Stimulated activated naive CD4-positive, alpha-beta T cell treated with Interleukin-2 at 50 U/mL for 16 hours (primary cell): ENCODE results near the gene PARVB.
"Not testable (repeated sequence)": the region's sequence is repeated elsewhere in the genome, so short reads cannot be mapped to it uniquely, and the experiment has no call there.

ENCODE experiments used
- DNase-seq: peaks from one replicate; lab custom pipeline; 2025; lab: John Stamatoyannopoulos, UW

PARVB gene

DNA sequence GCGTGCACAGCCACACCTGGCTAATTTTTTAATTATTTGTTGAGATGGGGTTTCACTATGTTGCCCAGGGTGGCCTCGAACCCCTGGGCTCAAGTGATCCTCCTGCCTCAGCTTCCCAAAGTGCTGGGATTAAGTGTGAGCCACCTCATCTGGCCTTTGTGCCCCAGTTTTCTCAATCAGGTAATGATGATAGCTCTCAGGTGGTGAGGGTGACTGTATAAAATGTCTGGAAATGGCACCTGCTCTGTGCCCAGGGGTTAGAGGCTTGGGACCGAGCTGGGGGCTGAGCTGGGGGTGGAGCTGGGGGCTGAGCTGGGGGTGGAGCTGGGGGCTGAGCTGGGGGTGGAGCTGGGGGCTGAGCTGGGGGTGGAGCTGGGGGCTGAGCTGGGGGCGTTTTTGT, 32.5 kb downstream of the PARVB start:
- DNase-seq: not testable (repeated sequence)

GRCh38 chr22:44057401-44057987, 33.4 kb downstream of the PARVB start:
- no peak for DNase-seq

DNA sequence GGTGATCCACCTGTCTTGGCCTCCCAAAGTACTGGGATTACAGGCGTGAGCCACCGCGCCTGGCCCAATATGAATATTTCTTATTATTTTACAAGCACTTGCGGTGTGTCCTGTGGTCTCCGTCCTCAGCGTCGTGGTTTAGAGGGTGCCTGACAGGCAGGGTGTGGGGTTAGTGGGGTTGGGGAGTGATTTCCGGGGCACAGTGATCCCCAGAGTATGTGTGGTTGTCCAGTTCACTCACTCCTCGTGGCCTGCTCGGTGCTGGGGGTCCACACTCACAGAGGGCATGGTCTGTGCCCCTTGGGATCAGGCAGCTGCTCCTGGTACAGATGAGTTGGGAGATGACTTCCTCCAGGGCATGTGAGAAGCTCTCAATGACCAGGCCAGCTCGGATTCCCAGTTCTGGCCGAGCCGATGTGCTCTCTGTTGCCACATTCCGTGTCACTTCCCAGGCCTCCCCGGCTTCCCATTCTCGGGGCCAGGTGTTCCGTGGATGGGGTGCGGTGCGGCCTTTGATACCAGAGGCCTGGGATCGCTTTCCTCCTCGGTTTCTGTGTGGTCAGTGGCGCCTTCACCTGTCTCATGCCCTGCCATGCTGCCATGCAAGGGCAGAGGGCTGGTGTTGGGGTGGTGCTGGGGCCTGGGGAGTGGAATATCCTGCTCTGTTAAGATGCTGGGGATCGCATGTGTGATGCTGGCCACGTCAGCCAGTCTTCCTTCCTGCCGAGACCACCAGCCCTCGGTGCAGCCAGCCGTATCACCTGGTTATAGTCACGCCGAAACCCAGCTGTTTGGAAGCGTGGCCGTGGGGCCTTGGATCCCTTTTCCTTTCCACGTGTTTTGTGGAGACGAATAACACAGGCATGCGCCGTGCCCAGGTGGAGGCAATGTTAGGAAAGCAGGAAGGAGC, 39.6 kb downstream of the PARVB start:
- DNase-seq: no peak

DNA sequence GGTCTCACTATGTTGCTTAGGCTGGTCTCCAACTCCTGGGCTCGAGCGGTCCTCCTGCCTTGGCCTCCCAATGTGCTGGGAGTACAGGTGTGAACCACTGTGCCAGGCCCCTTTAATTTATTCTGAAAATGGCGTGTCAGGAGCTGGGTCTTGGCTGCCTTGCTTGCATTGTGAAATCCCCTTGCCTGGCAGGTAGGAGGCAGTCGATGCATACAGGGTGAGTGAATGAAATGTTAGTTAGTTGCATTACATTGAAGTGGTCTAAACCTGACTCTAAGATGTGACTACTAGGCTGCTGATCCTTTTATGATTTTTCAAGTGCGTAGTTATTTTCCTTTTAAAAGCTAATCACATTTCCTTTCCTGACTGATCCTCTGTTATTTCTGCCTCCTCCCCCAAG, 42.9 kb downstream of the PARVB start:
- DNase-seq: no peak

GRCh38 chr22:44067901-44068300, 43.8 kb downstream of the PARVB start:
- no peak for DNase-seq

DNA sequence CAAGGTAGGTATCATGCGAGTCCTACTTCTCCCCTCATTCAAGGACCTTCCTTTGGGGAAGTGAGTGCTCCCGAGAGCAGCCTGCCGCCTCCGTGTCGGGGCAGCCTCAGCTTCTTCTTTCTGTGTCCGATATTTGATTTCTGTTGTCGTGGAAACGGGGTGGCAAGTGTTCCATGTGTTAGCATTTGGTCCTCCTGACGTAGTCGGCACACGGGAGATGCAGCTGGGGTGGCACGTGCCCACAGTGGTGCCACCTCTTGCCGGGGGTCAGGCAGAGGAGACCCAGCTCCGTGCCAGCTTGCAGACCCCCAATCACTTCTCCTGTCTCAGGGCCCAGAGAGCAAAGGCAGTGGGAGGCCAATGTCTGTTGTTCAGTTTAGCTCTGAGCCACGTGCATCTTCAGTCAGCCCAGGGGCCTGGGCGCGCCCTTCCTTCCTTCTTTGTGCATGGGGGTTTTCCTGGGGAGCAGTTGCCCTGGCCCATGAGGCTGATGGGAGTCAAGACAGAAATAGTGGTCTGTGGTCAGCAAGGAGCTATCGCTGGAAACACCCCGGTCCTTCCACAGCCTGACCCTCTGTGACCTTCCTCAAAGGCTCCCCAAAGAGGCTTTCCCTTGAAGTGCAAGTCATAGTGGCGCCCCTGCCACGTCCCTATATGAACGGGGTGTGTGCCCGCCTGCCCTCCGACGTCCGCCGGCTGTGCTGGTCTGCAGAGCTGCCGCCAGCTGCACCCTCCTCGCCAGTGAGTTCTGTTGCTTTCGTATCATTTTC, 44.5 kb downstream of the PARVB start:
- DNase-seq: no peak

DNA sequence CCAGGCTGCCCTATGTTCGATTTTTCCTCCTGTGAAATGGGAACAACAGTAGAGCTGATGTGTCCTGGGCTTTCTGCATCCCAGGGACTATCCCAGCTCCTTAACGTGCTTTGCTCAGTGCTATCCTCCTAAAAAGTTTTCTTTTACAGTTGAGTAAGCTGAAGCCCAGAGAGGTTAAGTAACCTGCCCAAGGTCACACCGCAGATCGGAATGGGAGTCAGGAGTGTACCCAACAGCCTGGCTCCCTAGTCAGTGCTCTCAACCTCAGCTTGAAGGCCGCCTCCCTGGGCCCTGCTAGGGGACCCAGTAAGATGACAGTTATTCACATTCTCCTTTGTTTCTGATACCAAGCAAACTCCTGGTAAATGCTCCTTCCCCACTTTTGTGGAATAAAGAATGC, 45.9 kb downstream of the PARVB start:
- DNase-seq: no peak

DNA sequence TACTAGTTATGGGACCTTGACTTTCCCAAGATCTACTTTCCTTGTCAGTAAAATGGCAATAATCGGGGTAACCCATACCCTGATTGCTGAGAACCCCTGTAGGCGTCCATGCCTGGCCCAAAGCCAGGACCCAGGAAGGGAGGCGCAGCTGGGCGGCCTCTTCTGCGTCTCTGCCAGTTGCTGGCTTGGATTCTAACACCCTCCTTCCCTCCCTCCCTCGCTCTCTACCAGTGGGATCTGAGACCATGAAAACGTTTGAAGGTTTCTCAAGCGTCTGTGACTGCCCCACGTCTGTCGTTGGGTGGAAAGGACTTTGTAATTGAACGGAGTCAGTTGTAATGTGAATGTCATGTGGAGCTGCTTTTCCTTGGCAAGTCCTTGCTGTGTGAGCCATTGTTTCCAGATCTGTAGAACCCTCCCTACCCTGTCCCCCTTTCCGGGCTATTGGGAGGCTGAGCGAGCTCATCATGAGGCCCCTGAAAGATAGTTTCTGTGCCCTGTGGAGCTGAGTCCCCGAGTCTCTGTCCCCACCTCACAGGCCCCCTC, 47.8 kb downstream of the PARVB start:
- DNase-seq: no peak

DNA sequence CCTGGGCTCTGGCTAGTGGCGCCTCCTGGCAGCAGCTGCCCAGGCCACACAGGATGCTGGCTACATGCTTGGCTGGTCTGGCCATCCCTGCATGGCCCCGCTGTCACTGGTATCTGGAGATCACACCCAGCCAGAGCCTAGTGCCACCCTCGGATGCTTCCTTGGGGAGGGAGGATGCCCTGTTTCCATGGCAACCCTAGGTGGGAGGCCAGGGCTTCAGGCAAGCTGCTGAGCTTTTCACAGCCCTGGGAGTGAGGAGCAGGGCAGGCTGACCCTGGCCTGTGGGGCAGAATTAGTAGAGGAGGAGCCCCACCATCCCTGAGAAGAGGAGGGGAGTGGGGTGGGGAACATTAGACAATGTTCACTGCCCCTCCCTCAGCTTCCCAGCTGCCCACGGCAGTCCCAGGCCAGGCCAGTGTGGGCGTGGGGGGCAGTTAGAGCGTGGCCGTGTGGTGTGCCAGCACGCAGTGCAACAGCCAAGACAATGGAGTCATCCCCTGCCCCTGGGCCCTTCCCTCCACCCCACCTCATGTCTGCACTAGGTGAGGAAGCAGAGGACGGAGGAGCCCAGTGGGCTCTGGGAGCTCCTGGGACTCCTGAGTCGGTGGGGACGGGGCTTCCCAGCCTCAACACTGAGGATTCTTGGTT, 50.4 kb downstream of the PARVB start:
- no peak for DNase-seq

DNA sequence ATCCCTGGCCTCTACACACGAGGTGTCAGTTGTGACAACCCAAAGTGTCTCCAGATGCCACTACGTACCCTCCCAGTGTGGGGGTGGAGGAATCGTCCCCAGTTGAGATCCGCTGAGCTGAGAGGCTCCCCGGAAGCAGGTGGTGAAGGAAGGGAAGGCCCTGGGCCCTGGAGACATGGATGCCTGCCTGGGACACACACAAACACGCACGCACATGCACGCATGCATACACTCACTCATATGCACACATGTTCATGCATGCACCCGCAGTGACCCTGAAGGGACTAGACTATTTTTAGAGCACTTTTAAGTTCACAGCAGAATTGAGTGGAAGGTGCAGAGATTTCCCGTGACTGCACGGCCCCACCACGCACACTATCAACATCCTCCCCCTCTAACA, 50.9 kb downstream of the PARVB start:
- no peak for DNase-seq

DNA sequence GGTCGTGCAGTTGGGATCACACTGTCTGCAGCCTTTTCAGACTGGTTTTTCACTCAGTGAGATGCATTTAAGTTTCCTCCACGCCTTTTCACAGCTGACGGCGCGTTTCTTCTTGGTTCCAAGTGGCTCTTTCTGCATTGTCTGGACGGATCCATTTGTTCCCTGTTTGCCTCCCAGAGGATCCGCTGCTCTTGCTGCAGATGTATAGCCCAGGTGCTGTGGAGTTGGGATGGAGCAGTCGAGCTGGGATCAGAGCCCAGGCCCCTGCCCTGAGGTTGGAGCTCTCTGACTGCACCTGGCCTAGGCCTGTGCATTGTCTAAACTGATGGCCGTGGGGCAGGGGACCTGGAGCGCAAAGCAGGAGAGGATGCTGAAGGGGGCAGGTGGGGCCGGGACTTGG, 51.6 kb downstream of the PARVB start:
- no peak for DNase-seq

GRCh38 chr22:44076825-44077224, 52.7 kb downstream of the PARVB start:
- DNase-seq: no peak

DNA sequence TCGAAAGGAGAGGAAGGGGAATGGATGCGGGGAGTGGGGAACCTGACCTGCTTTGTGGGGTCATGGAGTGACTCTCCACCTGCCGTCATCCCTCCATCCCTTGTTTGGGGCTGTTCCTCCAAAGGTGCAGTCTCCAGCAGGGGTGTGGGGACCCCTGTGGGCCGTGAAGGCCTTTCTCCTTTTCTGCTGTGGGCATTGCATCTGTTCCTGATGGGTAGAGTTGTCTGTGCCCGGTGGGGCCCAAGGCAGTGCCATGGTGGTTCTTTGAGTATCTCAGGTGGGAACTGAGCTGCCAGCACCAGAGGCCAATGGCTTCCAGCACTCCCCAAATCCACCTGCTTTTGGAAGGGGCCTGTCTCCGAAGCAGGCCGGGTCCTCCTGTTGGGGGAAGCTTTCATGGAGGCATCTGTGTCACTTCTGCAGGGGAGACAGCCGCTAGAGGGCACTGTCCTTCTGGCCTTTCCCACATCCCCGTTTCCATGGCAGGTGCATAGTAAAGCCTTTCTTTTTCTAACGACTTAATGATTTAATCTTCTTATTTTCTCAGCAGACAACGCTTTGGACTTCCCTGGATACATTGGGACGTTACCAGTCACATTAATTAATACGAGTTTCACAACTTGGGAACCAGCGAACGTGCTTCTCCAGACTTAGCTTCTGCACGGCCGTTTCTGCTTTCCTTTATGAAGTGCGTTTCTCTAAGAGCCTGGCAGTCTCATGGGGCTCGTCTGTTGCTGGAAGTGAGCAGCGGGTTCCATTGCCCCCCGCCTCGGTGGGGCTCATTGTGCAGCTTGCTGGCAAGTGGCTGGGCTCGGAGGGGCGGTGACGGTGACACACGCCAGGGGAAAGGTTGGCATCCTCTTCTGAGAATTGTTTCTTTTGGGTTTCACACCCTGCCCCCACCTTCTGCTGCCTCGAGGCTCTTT, 57.1 kb downstream of the PARVB start:
- DNase-seq: peak; percentile 59

GRCh38 chr22:44082801-44083200, 58.7 kb downstream of the PARVB start:
- DNase-seq: no peak

- DNase-seq: no peak
Measured at GRCh38 chr22:44084044-44084772, 60.1 kb downstream of the PARVB start.

DNA sequence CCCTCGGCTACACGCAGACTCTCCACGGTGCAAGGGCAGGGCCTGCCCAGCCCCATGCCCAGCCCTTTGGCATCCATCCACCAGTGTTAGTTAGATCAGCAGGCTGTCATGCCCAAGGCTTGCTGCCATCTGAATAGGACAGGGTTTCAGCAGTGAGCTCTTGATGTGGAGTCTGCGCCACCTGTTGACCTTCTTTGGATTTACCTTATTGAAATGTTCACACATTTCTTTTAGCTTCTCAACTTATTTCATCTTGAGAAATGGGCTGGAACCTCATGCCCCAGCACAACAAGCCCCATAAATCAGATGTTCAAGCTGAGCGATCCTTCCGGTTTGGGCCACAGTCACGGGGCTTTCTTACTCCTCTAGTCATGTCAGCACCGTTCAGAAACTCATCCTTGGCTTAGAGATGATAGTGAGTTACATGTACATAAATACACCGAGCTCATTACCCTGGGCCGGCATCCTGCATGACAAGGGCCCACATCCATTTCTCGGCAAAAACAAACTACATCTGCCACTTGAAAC, 61.7 kb downstream of the PARVB start:
- DNase-seq: no peak

DNA sequence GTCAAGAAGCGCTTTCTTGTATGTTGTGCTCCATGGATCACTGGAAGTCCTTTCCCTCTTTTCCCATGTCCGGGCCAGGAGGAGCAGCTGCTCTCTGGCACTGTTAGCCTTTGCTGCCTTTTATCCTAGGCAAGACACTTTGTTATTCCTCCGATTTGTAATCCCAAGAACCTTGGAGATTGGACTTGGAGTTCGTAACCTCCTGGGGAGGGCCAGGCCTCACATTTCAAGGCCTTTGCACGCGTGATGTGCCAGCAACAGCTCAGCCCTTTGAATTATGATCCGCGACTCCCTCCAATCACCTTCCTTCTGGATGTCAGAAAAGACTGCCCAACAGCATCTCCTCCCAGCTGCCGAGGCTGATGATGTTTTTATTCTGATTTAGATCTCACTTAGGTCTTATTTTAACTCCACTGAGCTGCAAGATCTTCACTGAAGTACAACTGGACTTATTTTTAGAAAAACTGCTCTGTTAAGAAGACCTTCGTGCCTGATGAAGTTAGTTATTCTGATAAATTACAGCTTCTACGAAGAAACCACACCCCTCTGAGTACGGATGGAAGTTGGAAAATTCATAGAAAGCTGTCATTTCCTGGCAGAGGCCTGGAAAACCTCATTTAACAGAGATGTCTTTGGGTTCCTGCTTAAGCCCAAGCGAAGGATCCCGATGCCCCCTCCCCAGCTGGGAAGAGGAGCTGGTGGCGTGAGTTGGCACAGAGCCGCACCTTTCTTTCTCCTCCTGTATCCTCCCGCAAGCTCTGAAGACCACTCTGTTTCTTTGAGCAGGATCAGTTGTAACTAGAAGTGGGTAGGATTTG, 62.4 kb downstream of the PARVB start:
- DNase-seq: no peak

DNA sequence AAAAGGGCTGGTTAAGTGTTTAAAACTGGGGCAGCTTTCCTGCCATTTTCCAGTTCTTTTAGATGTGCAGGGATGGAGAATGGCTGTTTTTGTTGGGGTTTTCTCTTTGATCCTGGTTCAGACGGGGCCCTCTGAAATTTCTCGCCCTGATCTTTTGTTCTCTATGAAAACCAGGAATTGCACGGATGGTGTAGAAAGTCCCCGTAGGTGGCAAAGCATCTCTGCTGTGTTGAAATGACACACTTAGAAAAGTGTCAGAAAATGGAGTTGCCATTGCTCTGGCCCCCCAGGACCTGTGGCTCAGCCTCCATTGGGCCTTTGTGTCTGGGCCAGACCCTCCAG, 63.0 kb downstream of the PARVB start:
- no peak for DNase-seq

DNA sequence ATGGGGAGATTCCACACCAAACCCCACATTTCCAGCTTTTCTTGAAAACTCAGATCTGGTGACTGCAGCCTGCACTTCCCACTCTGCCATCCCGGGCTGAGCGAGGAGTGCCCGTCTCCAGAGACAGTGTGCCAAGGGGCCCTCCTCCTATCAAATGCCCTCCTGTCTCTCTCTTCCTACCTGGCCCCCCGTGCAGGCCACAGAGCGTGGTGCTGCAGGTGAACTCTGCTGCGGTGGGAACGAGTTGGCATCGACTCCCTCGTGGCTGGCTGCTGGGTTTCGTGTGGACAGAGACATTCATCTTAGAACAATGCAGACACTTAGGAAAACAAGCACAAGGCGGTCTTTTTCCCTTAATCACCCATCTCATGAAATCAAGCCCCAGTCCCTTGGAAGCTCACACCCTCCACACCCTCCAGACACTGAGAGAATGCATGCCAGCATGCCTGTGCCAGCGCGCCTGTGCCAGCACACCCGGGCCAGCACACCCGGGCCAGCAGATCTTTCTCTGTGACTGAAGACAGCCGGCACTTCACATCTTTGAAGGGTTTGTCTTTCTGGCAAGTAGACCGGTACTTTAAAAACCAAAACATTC, 65.0 kb downstream of the PARVB start:
- no peak for DNase-seq
